ENCODE results near the gene SORCS2. TPM values are rescaled to one million over a fixed set of nuclear protein-coding genes. Genes with fewer than 3 reads are reported as not detected.

Gene SORCS2
- total RNA-seq, 1 experiment from 2014 or later, result 0.06 TPM

- Histone ChIP-seq H3K27me3 (replicated peaks; ENCODE audit: insufficient read depth, low read depth, low read length, poor library complexity) (no peaks in the 10 kb centered on the region), H3K36me3 (ENCODE audit: insufficient read depth, low read length, poor library complexity, severe bottlenecking) (no peaks in the 10 kb centered on the region), H3K27ac (ENCODE audit: low read depth, low read length, poor library complexity, severe bottlenecking) (no peak overlapping the region), H3K9me3 (ENCODE audit: low read depth, low read length, poor library complexity, severe bottlenecking) (no peaks in the 10 kb centered on the region), H3K4me1 (ENCODE audit: insufficient read depth, low read length, poor library complexity, severe bottlenecking) (no peaks in the 10 kb centered on the region), H3K4me3 (ENCODE audit: low read depth, low read length, poor library complexity, severe bottlenecking) (no peak overlapping the region)
- ChIA-PET POLR2A (ENCODE audit: low non-redundant PET) (no interaction called here), CTCF (no interaction called here)
- intact Hi-C loops (cut with micrococcal nuclease; ENCODE audit: unreplicated experiment), result no loop called here
- BruUV-seq (replicated peaks), result no TSS peak
- DNase-seq (ENCODE audit: low spot score), result no peak
- TF ChIP-seq EZH2 (IDR thresholded peaks at IDR 0.05; ENCODE audit: borderline replicate concordance, low read depth, low read length, poor library complexity, severe bottlenecking) (no peak), CTCF (conservative IDR thresholded peaks at IDR 0.05; ENCODE audit: low read depth, low read length) (no peak)
These were observed 288.1 kb downstream of the SORCS2 start for GRCh38 chr4:7480423-7480822.

DNA sequence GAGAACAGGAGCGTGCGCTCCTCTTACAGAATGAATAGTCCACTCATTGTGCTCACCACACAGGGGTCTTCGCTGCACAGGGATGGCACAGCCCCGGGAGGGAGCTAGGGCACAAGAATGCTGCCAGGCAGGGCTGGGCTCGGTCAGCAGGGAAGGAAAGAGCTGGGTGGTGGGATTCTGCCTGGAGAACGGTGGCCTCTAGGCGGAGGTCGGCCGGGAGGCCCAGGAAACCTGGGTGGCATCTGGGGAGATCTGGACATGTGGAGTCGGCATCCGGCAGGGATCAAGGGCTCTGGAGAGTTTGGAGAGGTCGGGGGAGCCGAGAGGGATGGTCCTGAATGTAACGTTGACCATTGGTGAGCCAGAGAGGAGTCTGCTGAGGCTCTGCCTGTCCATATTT is 288.9 kb downstream of the SORCS2 start:
- Histone ChIP-seq H3K4me3 (ENCODE audit: low read depth, low read length, poor library complexity, severe bottlenecking) (no peak overlapping the region), H3K27me3 (replicated peaks; ENCODE audit: insufficient read depth, low read depth, low read length, poor library complexity) (no peaks in the 10 kb centered on the region), H3K27ac (ENCODE audit: low read depth, low read length, poor library complexity, severe bottlenecking) (no peak overlapping the region), H3K9me3 (ENCODE audit: low read depth, low read length, poor library complexity, severe bottlenecking) (no peaks in the 10 kb centered on the region), H3K4me1 (ENCODE audit: insufficient read depth, low read length, poor library complexity, severe bottlenecking) (no peaks in the 10 kb centered on the region), H3K36me3 (ENCODE audit: insufficient read depth, low read length, poor library complexity, severe bottlenecking) (no peaks in the 10 kb centered on the region)
- intact Hi-C loops (cut with micrococcal nuclease; ENCODE audit: unreplicated experiment), result no loop called here
- ChIA-PET CTCF (no interaction called here), POLR2A (ENCODE audit: low non-redundant PET) (no interaction called here)
- TF ChIP-seq CTCF (conservative IDR thresholded peaks at IDR 0.05; ENCODE audit: low read depth, low read length), result no peak
- no peak for TF ChIP-seq EZH2 (IDR thresholded peaks at IDR 0.05; ENCODE audit: borderline replicate concordance, low read depth, low read length, poor library complexity, severe bottlenecking)
- no peak for DNase-seq (ENCODE audit: low spot score)
- BruUV-seq (replicated peaks), result no TSS peak

DNA sequence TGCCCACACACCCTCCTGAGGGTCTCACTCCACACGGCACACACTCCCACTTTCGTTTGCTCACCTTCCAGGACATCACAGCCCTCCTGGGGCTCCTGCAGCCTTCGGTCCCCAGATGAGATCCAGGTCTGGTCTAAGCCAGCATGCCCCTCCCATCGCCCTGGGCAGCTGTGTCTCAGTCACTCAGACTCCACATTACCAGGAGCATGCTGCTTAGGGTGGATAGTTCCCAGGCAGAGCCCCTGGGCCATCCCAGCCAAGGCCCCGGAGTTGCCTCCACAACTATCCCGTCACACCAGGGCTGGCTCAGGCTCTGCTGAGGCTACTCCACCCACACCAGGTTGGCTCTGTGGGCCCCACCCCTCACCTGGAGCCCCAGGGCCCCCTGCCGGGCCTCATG is 292.8 kb downstream of the SORCS2 start:
- no peak overlapping the region for H3K27ac ChIP-seq (ENCODE audit: low read depth, low read length, poor library complexity, severe bottlenecking)
- H3K9me3 ChIP-seq (ENCODE audit: low read depth, low read length, poor library complexity, severe bottlenecking), result no peaks in the 10 kb centered on the region
- H3K4me1 ChIP-seq (ENCODE audit: insufficient read depth, low read length, poor library complexity, severe bottlenecking), result no peaks in the 10 kb centered on the region
- CTCF ChIA-PET, result no interaction called here
- intact Hi-C loops (cut with micrococcal nuclease; ENCODE audit: unreplicated experiment), result no loop called here
- no peaks in the 10 kb centered on the region for H3K27me3 ChIP-seq (replicated peaks; ENCODE audit: insufficient read depth, low read depth, low read length, poor library complexity)
- no TSS peak for BruUV-seq (replicated peaks)
- POLR2A ChIA-PET (ENCODE audit: low non-redundant PET), result no interaction called here
- no peak for TF ChIP-seq EZH2 (IDR thresholded peaks at IDR 0.05; ENCODE audit: borderline replicate concordance, low read depth, low read length, poor library complexity, severe bottlenecking)
- TF ChIP-seq CTCF (conservative IDR thresholded peaks at IDR 0.05; ENCODE audit: low read depth, low read length), result no peak
- no peaks in the 10 kb centered on the region for H3K36me3 ChIP-seq (ENCODE audit: insufficient read depth, low read length, poor library complexity, severe bottlenecking)
- no peak overlapping the region for H3K4me3 ChIP-seq (ENCODE audit: low read depth, low read length, poor library complexity, severe bottlenecking)
- DNase-seq (ENCODE audit: low spot score), result no peak

All from A673 (cell line).